Measurements from ENCODE around the gene GCDH. TPM values are rescaled to one million over a fixed set of nuclear protein-coding genes. Genes with fewer than 3 reads are reported as not detected.
"Not testable (repeated sequence)": the region's sequence is repeated elsewhere in the genome, so short reads cannot be mapped to it uniquely, and the experiment has no call there.

The GCDH gene
- polyA plus RNA-seq, 5 donors = 19.5 to 31.5 (median 24.8) TPM

GRCh38 chr19:12896460-12896859 lies 5.5 kb downstream of the GCDH start:
- no peak for DNase-seq

- no peak for DNase-seq
These were observed 9.0 kb downstream of the GCDH start for GRCh38 chr19:12899891-12900518.

- no peak for DNase-seq
These were observed 16.2 kb downstream of the GCDH start for GRCh38 chr19:12907166-12907565.

DNA sequence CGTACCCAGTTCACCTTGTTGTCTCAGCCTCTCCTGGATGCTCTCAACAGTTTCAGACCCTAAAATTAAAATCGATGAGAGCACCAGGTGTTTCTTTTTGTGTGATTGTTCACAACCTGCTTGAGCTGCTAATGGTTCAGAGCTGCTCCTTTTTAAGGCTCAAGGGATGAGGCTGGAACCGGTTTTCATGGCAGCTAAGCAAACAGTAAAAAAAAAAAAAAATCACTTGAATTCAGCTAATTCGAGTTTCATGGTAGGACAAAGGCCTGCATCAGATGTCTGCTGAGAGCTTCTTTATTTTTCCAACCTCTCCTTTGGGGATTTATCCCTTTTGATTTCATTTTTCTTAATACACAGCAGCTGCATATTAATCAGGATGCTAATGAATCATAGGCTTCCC lies 21.6 kb downstream of the GCDH start:
- no peak for DNase-seq

GRCh38 chr19:12913011-12913561 lies 22.1 kb downstream of the GCDH start:
- peak; percentile 86 for DNase-seq

DNA sequence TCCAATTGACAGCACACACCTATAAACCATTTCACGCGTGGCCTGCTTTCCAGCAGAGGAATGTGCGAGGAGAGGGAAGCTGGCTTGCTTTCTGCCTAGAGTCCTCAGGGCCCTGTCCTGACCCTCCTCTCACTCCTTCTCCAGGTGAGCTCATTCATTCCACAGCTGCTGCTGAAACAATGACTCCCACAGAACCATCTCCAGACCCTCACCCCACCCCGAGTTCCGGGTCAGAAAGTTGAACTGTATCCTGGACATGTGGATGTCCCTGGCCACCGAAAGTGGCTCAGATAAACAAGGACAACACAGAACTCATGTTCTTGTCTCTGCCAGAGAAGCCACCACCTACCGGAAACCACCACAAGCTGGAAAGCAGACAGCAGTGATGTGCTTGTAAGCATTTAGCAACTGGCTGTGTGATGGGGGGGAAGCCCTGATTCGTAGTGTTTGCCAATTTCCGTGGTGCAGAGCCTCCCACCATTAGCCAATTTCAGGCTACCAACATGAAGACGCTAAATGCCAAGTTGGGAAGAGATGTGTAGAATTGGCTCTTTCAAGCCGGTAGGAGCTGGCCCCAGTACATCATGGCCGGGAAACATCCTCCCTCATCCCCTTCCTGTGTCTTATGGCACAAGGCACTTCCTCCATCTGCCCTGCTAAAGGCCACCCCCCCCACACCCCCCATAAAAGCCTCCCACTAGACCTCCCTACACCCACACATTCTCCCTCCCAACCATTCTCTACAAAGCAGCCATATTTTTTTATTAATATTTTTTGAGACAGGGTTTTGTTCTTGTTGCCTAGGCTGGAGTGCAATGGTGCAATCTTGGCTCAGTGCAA lies 23.1 kb downstream of the GCDH start:
- DNase-seq = peak in 1 of 2 donors; percentile 32

- DNase-seq = not testable (repeated sequence)
These were observed 24.9 kb downstream of the GCDH start for GRCh38 chr19:12915860-12916259.

- DNase-seq = no peak
These were observed 27.3 kb downstream of the GCDH start for GRCh38 chr19:12918253-12918652.

DNA sequence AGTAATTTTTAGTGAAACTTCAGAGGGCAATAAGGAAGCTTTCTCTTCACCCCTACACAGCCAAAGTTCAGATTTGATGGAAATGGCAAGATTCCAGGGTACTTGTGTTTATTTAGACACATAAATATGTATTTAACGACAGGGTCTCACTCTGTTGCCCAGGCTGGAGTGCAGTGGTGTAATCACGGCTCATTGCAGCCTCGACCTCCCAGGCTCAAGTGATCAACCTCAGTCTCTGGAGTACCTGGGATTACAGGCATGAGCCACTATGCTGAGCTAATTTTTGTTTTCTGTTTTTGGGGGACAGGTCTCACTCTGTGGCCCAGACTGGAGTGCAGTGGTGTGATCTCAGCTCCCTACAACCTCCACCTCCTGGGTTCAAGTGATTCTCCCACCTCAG lies 30.1 kb downstream of the GCDH start:
- no peak for DNase-seq

GRCh38 chr19:12922959-12923358 lies 32.0 kb downstream of the GCDH start:
- DNase-seq = no peak

DNA sequence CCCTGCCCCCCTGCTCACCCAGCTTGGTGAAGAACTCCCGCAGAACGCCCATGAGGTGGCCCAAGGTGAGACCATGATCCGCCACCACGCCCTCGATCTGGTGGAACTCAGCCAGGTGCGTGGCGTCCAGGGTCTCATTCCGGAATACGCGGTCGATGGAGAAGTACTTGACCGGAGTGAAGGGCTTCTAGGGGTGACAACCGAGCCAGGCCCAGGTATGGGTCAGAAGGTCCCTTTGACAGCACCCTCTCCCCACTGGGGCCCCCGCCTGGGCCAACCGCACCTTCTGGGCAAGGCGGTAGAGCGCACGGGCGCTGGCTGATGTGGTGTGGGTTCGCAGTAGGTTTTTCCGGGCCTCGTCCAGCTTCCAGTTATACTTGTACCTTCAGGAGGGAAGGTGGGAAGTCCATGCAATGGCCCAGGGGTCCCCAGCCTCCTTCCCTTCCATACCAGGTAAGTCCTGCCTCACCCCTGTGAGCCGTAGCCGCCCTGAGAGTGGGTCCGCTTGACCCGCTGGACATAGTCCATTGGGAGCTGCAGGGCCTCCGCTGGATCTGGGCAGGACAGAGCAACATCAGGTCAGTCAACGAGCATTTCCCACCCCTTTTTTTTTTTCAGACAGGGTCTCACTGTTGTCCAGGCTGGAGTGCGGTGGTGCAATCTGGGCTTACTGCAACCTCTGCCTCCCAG lies 33.8 kb downstream of the GCDH start:
- DNase-seq = no peak

DNA sequence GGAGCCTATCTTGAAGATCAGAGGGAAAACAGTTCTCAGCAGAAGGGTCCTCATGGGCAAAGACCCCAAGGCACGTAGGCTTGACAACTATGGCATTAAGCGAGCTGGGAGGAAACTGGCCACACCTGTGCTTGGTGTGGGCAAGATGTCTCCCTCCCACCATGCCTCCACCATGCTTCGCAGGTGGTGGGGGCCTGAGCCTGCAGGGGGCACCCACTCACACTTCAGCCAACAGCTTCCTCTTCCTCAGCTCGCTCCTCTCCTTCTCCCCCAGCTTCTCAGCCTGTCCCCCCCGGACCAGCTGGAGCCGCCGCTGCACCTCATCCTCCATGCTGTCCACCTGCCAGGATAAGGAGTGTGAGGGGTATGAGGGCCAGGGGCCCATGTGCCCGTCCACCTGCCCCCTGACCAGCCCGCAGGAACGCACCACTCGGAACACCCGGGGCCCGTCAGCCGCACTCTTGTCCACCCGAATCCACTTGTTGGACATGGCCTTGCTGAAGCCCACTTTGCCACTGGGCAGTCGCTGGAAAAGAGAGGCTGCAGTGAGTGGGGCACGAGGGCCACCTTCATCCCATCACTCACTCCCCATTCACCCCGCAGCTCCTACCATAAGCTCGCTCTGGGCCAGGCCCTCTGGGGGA lies 39.2 kb downstream of the GCDH start:
- DNase-seq = no peak

- DNase-seq = no peak
These were observed 41.7 kb downstream of the GCDH start for GRCh38 chr19:12932392-12933286.

- DNase-seq = peak; percentile 87 to 88
These were observed 42.5 kb downstream of the GCDH start, which contains the start of gene FARSA for GRCh38 chr19:12933287-12934072. Gene FARSA (minus strand): TSS chr19:12933711. CDS start chr19:12933696, 15 bp downstream.

DNA sequence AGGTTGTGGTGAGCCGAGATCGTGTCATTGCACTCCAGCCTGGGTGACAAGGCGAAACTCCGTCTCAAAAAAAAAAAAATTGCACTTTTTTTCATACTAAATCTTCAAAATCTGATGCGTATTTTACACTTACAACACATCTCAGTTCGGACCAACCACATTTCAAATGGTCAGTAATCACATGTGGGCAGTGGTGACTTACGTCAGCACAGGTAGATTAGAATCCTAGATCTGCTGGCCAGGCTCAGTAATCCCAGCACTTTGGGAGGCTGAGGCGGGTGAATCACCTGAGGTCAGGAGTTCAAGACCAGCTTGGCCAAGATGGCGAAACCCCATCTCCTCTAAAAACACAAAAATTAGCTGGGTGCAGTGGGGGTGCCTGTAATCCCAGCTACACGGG lies 44.1 kb downstream of the GCDH start:
- no peak for DNase-seq

GRCh38 chr19:12936582-12936981 lies 45.6 kb downstream of the GCDH start:
- no peak for DNase-seq

DNA sequence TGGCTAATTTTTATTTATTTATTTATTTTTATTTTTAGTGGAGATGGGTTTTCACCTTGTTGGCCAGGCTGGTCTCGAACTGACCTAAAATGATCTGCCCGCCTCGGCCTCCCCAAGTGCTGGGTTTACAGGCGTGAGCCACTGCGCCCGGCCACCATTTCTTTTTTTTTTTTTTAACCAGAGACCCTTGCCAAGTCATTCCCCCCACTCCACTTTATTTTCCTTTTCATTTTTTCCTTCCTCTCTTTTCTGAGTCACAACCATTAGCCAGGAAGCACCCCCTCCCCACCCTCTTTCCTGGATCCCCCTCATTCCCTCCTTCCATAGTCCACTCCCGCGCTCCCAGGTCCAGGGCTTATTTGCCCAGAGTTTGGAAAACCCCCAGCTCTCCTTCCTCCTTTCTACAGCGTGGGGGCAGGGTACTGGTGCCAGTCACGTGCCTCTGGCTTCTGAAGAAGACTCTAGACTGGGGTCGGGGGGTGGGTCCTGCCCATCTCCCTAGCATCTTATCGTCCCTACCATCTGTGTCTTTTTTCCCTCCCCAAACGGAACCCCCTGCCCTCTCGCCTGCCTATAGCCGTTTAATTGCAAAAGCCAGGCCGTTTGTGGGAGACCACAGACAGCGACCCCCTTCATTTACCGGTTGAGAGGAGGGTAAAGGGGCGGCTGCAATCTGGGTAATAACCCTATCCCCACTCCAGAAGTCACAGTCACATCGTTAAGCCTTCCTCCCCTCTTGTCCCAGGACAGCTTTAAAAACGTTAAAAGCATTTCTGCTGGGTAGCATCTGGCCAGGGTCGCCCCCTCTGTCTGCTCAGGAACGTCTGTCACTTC lies 46.4 kb downstream of the GCDH start:
- no peak for DNase-seq

- peak; percentile 99 for DNase-seq
These were observed 47.2 kb downstream of the GCDH start, which contains the start of gene CALR for GRCh38 chr19:12937927-12938778. Gene CALR (plus strand): TSS chr19:12938609. CDS start chr19:12938680, 71 bp downstream.

Data from right lung (tissue), 5 donors.